KOPT-K1 (cell line): ENCODE results near the gene KMT2B.
"Not testable (repeated sequence)": the region's sequence is repeated elsewhere in the genome, so short reads cannot be mapped to it uniquely, and the experiment has no call there.

ENCODE experiments used
- H3K27ac ChIP-seq: fragments of 200-600 bp; sonication (generic); 2 replicates; pipeline ENCODE4 v1.5.1; 2016; ENCODE audit warnings: antibody characterized with exemption, mild to moderate bottlenecking, low read depth, low read length; ENCODE audit not compliant: poor library complexity, severe bottlenecking
- H3K36me3 ChIP-seq: fragments of 200-600 bp; sonication (generic); 2 replicates; pipeline ENCODE4 v1.5.1; 2017; ENCODE audit warnings: antibody characterized with exemption, mild to moderate bottlenecking, low read length, moderate library complexity; ENCODE audit not compliant: insufficient read depth
- H3K9me3 ChIP-seq: fragments of 200-600 bp; sonication (generic); 2 replicates; pipeline ENCODE4 v1.5.1; 2017; ENCODE audit warnings: antibody characterized with exemption, low read length, mild to moderate bottlenecking; ENCODE audit not compliant: insufficient read depth, poor library complexity, severe bottlenecking

The KMT2B gene

DNA sequence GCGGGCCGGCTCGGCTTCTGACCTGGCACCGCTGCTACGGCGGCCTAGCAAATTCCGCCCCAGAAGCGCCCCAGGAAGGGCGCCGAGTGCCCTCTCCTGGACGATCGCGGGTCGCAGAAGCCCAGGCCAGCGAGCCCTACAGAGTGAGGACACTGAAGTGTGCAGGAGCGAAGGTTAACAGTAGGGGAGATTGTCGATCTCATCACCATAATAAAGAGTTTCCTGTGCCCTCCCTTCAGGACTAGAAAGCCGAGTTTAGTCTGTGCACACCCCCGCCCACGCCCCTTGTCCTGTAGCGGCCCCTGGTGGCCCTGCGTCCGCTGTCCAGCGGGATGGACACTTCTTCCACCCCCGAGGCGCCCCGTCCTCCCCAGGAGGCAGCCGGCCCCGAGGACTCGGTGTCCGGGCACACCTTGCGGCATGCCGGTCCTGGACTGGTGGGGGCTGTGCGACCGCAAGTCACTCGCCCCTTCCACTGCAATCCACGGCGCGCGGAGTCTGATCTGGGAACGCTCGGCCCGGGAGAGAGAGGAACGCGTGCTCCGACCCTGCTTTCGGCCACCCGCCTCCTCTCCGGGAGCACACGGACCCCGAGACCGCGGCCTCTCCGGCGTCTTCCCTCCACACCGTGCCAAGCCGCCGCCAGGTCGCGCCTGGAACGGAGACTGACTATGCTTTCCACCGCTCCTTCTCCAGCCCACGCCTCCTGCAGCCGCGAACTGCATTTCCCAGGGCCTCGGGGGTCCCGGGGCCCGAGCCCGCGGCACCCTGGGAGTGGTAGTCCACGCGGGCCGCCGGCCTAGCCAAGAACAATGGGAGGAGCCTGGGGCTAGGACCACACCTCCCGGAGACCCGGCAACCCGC lies 770 bp upstream of the KMT2B start:
- Histone ChIP-seq H3K9me3 (no peaks in the 10 kb centered on the region), H3K27ac (peak overlapping the region; percentile 79)

DNA sequence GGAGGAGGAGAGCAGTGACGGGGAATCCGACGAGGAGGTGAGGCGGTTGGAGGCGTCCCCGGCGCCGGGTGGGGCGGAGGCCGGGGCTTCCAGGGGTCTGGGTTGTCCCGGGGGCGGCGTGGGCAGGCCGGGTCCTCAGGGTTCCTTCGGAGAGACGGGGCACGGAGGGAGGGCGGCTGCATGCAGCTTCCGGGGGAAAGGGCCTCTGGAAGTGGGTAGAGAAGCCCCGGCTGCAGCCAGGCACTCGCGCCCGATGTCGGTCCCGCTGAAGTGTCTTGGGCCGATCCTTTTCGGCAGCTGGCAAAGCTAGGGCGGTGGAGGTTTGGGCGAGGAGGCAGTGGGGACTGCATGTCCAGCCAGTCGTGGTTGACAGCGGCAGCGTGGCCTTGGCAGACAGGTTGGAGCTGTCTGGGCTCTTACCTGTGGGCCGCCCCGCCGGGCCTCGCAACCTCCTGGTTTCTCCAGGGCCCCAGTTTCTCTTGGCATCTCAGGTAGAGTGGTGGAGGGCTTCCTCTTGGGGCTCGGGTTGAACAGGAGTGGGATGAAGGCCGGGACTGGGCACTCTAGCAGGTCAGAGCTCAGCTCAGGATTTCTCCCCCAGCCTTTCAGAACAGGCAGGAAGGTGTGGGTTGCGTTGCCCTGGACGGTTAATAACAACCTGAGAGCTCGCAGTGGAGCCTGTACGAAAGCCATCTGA lies 690 bp downstream of the KMT2B start:
- peak overlapping the region; percentile 79 for H3K27ac ChIP-seq
- no peaks in the 10 kb centered on the region for H3K9me3 ChIP-seq
- H3K36me3 ChIP-seq = peaks cover 42% of the 10 kb centered on the region

More for the DNA sequence above, 770 bp upstream of the KMT2B start:
- peaks cover 27% of the 10 kb centered on the region for H3K36me3 ChIP-seq

DNA sequence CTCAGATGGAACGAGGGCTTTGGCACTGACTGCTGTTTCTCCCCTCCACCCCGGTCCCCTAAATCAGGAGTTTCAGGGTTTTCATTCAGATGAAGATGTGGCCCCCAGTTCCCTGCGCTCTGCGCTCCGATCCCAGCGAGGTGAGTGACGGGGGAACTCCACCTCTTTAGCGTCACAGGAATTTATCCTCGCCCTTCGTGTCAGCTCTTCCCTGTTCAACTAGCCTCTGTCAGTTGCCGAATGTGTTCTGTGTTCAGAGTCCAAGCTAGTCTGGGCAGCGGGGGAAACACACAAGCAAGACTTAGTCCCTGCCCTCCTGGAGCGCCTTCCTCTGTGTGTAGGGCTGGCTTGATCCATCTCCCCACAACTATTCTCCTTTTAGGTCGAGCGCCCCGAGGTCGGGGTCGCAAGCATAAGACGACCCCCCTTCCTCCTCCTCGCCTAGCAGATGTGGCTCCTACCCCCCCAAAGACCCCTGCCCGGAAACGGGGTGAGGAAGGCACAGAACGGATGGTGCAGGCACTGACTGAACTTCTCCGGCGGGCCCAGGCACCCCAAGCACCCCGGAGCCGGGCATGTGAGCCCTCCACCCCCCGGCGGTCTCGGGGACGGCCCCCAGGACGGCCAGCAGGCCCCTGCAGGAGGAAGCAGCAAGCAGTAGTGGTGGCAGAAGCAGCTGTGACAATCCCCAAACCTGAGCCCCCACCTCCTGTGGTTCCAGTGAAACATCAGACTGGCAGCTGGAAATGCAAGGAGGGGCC lies 1.8 kb downstream of the KMT2B start:
- Histone ChIP-seq H3K9me3 (no peaks in the 10 kb centered on the region), H3K27ac (no peak overlapping the region), H3K36me3 (peaks cover 53% of the 10 kb centered on the region)

DNA sequence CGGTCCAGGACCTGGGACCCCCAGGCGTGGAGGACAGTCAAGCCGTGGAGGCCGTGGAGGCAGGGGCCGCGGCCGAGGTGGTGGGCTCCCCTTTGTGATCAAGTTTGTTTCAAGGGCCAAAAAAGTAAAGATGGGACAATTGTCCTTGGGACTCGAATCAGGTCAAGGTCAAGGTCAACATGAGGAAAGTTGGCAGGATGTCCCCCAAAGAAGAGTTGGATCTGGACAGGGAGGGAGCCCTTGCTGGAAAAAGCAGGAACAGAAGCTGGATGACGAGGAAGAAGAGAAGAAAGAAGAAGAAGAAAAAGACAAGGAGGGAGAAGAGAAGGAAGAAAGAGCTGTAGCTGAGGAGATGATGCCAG lies 2.3 kb downstream of the KMT2B start:
- H3K27ac ChIP-seq = no peak overlapping the region
- no peaks in the 10 kb centered on the region for H3K9me3 ChIP-seq
- peaks cover 59% of the 10 kb centered on the region for H3K36me3 ChIP-seq

DNA sequence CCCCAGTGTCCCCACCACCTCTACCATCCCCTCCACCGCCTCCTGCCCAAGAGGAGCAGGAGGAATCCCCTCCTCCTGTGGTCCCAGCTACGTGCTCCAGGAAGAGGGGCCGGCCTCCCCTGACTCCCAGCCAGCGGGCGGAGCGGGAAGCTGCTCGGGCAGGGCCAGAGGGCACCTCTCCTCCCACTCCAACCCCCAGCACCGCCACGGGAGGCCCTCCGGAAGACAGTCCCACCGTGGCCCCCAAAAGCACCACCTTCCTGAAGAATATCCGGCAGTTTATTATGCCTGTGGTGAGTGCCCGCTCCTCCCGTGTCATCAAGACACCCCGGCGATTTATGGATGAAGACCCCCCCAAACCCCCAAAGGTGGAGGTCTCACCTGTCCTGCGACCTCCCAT lies 2.8 kb downstream of the KMT2B start:
- H3K27ac ChIP-seq = no peak overlapping the region
- no peaks in the 10 kb centered on the region for H3K9me3 ChIP-seq
- peaks cover 64% of the 10 kb centered on the region for H3K36me3 ChIP-seq

DNA sequence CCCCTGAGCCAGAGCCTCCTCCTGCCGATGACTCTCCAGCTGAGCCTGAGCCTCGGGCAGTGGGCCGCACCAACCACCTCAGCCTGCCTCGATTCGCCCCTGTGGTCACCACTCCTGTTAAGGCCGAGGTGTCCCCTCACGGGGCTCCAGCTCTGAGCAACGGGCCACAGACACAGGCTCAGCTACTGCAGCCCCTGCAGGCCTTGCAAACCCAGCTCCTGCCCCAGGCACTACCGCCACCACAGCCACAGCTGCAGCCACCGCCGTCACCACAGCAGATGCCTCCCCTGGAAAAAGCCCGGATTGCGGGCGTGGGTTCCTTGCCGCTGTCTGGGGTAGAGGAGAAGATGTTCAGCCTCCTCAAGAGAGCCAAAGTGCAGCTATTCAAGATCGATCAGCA lies 3.6 kb downstream of the KMT2B start:
- Histone ChIP-seq H3K9me3 (no peaks in the 10 kb centered on the region), H3K36me3 (peaks cover 71% of the 10 kb centered on the region)

DNA sequence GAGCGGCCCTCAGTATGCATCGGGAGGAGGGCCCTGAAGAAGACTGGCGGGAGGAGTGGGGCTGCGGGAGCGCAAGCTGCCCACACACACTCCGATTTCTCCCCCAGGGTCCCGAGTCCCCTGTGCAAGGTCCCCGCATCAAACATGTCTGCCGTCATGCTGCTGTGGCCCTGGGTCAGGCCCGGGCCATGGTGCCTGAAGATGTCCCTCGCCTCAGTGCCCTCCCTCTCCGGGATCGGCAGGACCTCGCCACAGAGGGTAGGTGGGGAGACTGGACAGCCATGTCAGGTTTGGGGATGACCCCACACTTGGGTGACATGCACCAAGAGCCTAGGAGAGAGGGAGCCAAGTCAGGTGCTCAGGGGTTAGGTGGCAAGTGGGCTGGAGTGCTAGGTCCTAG lies 4.7 kb downstream of the KMT2B start:
- H3K27ac ChIP-seq = no peak overlapping the region
- no peaks in the 10 kb centered on the region for H3K9me3 ChIP-seq
- H3K36me3 ChIP-seq = peaks cover 81% of the 10 kb centered on the region

More for the DNA sequence above, 3.6 kb downstream of the KMT2B start:
- H3K27ac ChIP-seq = no peak overlapping the region

DNA sequence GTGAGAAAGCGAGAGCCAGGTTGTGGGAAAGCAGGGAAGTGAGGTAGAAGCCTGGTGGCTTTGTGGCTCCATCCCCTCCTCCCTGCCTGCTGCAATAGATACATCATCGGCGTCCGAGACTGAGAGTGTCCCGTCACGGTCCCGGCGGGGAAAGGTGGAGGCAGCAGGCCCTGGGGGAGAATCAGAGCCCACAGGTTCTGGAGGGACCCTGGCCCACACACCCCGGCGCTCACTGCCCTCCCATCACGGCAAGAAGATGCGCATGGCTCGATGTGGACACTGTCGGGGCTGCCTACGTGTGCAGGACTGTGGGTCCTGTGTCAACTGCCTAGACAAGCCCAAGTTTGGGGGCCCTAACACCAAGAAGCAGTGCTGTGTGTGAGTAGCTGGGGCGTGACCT lies 5.1 kb downstream of the KMT2B start:
- H3K36me3 ChIP-seq = peaks cover 85% of the 10 kb centered on the region
- no peak overlapping the region for H3K27ac ChIP-seq
- no peaks in the 10 kb centered on the region for H3K9me3 ChIP-seq

DNA sequence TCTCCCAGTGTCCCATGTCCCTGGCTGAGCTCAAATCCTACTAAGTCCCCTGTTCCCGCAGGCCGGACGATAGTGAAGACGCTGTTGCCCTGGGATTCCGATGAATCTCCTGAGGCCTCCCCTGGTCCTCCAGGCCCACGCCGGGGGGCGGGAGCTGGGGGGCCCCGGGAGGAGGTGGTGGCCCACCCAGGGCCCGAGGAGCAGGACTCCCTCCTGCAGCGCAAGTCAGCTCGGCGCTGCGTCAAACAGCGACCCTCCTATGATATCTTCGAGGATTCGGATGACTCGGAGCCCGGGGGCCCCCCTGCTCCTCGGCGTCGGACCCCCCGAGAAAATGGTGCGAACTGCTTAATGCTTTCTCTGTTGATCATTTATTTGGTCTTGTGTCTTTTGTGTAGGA lies 5.9 kb downstream of the KMT2B start:
- Histone ChIP-seq H3K9me3 (no peaks in the 10 kb centered on the region), H3K27ac (no peak overlapping the region), H3K36me3 (peaks cover 93% of the 10 kb centered on the region)

DNA sequence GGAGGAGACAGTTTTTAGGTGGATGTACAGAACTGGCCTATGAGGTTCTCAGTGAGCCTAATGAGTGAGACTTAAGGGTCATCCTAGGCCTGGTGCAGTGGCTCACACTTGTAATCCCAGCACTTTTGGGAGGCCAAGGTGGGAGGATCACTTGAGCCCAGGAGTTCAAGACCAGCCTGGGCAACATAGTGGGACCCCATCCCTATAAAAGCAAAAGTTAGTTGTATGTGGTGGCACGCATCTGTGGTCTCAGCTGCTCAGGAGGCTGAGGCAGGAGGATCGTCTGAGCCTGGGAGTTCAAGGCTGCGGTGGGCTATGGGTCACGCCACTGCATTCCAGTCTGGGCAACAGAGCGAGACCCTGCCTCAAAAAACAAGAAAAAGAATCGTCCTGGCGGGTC lies 6.3 kb downstream of the KMT2B start:
- not testable (repeated sequence) for H3K9me3 ChIP-seq, H3K27ac ChIP-seq
- peaks cover 98% of the 10 kb centered on the region for H3K36me3 ChIP-seq

DNA sequence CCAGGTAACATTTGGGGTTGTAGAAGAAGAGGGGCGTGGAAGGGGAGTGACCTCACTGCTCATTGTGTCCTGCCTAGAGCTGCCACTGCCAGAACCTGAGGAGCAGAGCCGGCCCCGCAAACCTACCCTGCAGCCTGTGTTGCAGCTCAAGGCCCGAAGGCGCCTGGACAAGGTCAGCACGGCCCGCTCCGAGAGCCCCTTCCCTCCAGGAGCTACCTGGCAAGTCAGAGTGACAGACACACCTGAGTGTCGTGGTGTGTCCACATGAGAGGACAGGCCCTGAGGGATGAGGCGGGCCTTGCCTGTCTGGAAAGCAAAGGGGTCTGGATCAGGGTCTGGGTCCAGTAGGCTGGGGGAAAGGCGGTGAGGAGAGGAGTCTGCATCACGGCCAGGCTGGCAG lies 6.8 kb downstream of the KMT2B start:
- peaks cover 99% of the 10 kb centered on the region for H3K36me3 ChIP-seq

DNA sequence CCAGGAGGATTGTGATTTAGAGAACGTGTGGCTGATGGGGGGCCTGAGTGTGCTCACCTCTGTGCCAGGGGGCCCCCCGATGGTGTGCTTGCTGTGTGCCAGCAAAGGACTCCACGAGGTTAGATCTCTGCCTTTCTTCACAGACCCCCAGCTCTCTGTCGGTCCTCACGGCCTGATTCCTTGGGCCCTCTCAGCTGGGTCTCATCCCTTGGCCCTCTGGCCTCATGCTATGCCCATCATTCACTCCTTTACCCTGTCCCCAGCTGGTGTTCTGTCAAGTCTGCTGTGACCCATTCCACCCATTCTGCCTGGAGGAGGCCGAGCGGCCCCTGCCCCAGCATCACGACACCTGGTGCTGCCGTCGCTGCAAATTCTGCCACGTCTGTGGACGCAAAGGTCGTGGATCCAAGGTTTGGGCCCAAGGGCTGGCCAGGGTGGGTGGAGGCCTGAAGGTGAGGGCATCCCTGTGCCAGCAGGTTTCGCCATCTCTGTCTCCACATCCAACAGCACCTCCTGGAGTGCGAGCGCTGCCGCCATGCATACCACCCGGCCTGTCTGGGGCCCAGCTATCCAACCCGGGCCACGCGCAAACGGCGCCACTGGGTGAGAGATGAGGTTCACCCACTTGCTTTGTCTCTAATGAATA lies 7.5 kb downstream of the KMT2B start:
- no peaks in the 10 kb centered on the region for H3K9me3 ChIP-seq
- H3K27ac ChIP-seq = no peak overlapping the region
- H3K36me3 ChIP-seq = peaks cover 99% of the 10 kb centered on the region

More for the DNA sequence above, 6.8 kb downstream of the KMT2B start:
- Histone ChIP-seq H3K9me3 (no peaks in the 10 kb centered on the region), H3K27ac (no peak overlapping the region)

DNA sequence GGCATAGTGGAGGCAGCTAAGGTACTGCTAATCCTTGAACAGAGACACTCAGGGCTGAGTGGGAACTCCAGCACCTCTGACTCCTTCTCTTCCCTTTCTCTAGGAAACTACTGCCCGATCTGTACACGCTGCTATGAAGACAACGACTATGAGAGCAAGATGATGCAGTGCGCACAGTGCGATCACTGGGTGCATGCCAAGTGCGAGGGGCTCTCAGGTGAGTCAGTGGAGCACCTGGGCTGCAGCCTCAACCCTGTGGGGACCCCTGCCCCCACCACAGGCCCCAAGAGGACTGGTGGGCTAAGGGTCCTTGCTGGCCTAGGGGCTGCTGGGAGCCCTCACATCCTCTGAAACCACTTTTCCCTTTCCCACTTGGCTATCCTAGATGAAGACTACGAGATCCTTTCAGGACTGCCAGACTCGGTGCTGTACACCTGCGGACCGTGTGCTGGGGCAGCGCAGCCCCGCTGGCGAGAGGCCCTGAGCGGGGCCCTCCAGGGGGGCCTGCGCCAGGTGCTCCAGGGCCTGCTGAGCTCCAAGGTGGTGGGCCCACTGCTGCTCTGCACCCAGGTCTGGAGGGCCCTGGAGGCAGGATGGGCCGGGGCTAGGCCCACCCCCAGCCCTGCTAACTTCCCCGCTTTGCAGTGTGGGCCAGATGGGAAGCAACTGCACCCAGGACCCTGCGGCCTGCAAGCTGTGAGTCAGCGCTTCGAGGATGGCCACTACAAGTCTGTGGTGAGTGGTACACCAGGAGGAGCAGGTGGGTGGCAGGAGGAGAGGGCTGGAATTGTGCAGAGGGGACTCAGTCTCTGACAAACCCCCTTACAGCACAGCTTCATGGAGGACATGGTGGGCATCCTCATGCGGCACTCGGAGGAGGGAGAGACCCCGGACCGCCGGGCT lies 9.5 kb downstream of the KMT2B start:
- Histone ChIP-seq H3K27ac (no peak overlapping the region), H3K36me3 (peaks cover 99% of the 10 kb centered on the region), H3K9me3 (no peaks in the 10 kb centered on the region)
